ENCODE results near the gene RNF38.

DNA sequence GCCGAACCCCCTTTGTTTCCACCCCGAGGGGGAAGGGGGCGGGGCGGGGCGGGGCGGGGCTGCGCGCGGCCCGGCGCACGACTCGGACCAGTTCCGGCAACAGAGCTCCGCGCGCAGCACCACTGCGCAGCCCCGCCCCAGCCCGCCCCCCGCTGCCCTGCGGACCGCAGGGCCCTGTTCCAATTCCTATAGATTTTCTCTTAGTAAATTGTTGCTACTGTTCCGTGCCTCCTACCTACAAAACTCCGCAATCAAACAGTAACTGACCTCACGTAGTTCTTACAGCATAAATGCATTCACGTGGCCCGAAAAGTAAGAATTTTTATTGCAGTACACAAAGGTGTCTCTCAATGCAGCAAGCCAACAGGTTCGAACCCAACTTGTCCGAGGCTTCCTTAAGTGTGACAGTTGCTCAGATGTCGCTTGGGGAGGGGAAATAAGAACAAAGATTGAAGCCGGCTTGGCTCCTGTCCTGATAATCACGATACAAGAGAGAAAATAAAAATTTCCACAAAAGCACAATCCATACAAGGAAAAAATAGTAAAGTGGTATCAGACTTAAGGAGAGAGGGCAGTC lies 1.2 kb upstream of the RNF38 start:
- no peak for TF ChIP-seq POLR2AphosphoS5 (IDR thresholded peaks at IDR 0.05)
- TF ChIP-seq, protein P1, sequence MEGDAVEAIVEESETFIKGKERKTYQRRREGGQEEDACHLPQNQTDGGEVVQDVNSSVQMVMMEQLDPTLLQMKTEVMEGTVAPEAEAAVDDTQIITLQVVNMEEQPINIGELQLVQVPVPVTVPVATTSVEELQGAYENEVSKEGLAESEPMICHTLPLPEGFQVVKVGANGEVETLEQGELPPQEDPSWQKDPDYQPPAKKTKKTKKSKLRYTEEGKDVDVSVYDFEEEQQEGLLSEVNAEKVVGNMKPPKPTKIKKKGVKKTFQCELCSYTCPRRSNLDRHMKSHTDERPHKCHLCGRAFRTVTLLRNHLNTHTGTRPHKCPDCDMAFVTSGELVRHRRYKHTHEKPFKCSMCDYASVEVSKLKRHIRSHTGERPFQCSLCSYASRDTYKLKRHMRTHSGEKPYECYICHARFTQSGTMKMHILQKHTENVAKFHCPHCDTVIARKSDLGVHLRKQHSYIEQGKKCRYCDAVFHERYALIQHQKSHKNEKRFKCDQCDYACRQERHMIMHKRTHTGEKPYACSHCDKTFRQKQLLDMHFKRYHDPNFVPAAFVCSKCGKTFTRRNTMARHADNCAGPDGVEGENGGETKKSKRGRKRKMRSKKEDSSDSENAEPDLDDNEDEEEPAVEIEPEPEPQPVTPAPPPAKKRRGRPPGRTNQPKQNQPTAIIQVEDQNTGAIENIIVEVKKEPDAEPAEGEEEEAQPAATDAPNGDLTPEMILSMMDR (IDR thresholded peaks at IDR 0.05), result no peak
- no peak for TF ChIP-seq EP300 (IDR thresholded peaks at IDR 0.05)
- TF ChIP-seq POLR2A (IDR thresholded peaks at IDR 0.05), result no peak
